Ectodermal cell (in vitro differentiated cells): ENCODE measurements around the gene GNG2.
"Not testable (repeated sequence)": the region's sequence is repeated elsewhere in the genome, so short reads cannot be mapped to it uniquely, and the experiment has no call there.

ENCODE experiments used
- H3K27ac ChIP-seq: 2 replicates; pipeline ENCODE4 v1.7.0; 2013; ENCODE audit warnings: mild to moderate bottlenecking, low read depth, low read length; ENCODE audit not compliant: insufficient read depth, poor library complexity, severe bottlenecking
- H3K27me3 ChIP-seq: 2 replicates; pipeline ENCODE4 v1.7.0; 2013; ENCODE audit warnings: mild to moderate bottlenecking, low read length; ENCODE audit not compliant: insufficient read depth, control insufficient read depth, poor library complexity, severe bottlenecking
- H3K36me3 ChIP-seq: one replicate; pipeline ENCODE4 v1.7.0; 2013; ENCODE audit warnings: low read length; ENCODE audit not compliant: control insufficient read depth, insufficient read depth
- H3K4me1 ChIP-seq: one replicate; pipeline ENCODE4 v1.7.0; 2013; ENCODE audit warnings: low read length; ENCODE audit not compliant: control insufficient read depth, insufficient read depth
- H3K4me3 ChIP-seq: 2 replicates; pipeline ENCODE4 v1.7.0; 2013; ENCODE audit warnings: low read depth, low read length, control low read depth; ENCODE audit not compliant: insufficient read depth
- H3K9me3 ChIP-seq: 2 replicates; pipeline ENCODE4 v1.7.0; 2013; ENCODE audit warnings: mild to moderate bottlenecking, low read length, moderate library complexity; ENCODE audit not compliant: control insufficient read depth
- WGBS, 2 experiments: methylation state at CpG; one replicate each; pipeline ENCODE4 v1.1.7; 2013; ENCODE audit warnings: missing lambda C conversion rate in 2 of 2; 5-methylcytosine and 5-hydroxymethylcytosine counted together

GNG2 gene

DNA sequence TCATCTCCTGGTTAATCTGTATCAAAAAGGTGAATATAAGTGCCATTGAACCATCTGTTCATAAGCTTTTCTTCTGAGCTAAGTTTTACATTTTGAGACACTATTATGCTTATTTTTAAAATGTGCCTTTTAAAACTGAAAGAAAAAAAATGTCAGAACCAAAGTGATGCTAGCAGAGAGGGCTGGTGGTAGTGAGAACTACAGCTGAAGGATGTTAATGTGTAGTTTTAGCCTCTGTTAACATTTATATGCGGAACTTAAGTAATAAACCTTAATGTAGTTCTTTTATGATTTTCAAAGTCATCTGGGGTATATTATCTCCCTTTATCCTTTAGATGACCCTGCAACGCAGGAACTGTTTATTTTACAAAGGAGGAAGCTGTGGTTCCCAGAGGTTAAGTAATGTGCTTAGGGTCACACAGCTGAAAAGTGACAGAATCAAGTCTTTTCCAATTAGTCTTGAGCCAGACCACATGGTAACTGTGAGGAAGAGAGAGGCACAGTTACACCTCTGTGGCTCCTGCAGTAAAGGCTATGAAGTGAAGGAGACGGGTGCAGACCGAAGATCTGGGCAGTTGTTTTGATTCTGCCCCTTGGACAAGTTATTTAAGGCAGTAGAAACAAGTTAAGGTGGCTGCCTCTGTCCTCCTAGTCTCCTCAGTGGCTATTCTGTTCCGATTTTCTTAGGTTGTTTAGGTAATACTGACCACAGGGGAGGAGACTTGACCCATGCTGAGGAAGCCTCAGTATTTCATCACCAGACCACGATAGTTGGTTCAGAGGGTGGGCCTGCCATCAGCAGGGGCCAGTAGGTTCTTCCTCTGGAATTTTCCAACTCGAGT, 23.9 kb downstream of the GNG2 start:
- 84 to 87% methylated on average over 7 of the region's 7 CpGs for WGBS, 2 experiments
- Histone ChIP-seq H3K4me1 (peaks cover 4% of the 10 kb centered on the region), H3K9me3 (no peaks in the 10 kb centered on the region), H3K27me3 (no peaks in the 10 kb centered on the region), H3K27ac (no peak overlapping the region), H3K4me3 (no peak overlapping the region), H3K36me3 (no peaks in the 10 kb centered on the region)

DNA sequence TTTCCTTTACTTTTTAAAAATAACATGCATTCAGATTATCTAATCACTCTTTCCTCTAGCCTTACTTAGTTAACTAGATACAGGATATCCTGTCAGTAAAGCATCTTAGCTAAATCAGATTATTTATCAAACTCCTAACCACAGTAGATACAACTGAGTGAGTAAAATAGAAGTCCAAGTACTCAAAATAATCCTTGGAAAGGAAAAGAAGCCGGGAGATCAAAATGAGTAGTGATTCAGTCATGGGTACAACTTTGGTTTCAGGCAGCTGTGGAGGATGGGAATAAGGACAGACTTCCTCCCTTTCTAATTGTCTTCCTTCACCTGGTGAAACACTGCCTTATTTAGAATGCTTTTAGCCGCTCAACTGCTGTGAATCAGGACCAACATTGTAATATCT, 29.4 kb downstream of the GNG2 start:
- Histone ChIP-seq H3K27ac (no peak overlapping the region), H3K36me3 (no peaks in the 10 kb centered on the region), H3K9me3 (no peaks in the 10 kb centered on the region), H3K4me3 (no peak overlapping the region), H3K27me3 (no peaks in the 10 kb centered on the region), H3K4me1 (no peaks in the 10 kb centered on the region)
- 93 to 98% methylated on average over 2 of the region's 2 CpGs for WGBS, 2 experiments

DNA sequence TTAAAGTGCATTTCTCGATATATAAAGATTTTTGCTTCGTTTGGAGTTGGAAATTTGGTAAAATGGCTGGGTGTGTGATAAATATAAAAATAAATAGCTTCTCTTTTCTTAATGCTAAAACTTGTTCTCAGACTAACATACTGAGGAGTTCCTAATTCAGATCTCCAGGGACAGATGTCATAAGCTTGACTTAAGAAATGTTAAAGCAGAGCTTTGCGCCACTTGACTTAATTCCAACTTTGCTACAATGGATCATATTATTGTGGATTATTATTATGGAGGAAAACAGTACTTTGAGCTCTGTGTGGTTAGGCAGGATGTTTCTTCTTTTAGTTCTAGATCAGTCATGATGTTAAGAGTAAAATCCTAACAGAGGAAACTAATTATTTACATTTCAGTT, 33.8 kb downstream of the GNG2 start:
- Histone ChIP-seq H3K4me1 (no peaks in the 10 kb centered on the region), H3K36me3 (no peaks in the 10 kb centered on the region), H3K27me3 (no peaks in the 10 kb centered on the region), H3K27ac (no peak overlapping the region), H3K9me3 (no peaks in the 10 kb centered on the region), H3K4me3 (no peak overlapping the region)
- WGBS, 2 experiments = 94 to 100% methylated on average over 1 of the region's 3 CpGs

- Histone ChIP-seq H3K4me3 (no peak overlapping the region), H3K36me3 (no peaks in the 10 kb centered on the region), H3K9me3 (no peaks in the 10 kb centered on the region), H3K4me1 (no peaks in the 10 kb centered on the region), H3K27ac (no peak overlapping the region), H3K27me3 (no peaks in the 10 kb centered on the region)
Measured at GRCh38 chr14:51895375-51895774, 35.0 kb downstream of the GNG2 start.

GRCh38 chr14:51897791-51898355, 37.5 kb downstream of the GNG2 start:
- Histone ChIP-seq H3K27me3 (no peaks in the 10 kb centered on the region), H3K9me3 (no peaks in the 10 kb centered on the region), H3K27ac (no peak overlapping the region), H3K4me3 (no peak overlapping the region), H3K36me3 (no peaks in the 10 kb centered on the region), H3K4me1 (no peaks in the 10 kb centered on the region)
- WGBS, 2 experiments = 80 to 100% methylated on average over 1 of the region's 1 CpG

DNA sequence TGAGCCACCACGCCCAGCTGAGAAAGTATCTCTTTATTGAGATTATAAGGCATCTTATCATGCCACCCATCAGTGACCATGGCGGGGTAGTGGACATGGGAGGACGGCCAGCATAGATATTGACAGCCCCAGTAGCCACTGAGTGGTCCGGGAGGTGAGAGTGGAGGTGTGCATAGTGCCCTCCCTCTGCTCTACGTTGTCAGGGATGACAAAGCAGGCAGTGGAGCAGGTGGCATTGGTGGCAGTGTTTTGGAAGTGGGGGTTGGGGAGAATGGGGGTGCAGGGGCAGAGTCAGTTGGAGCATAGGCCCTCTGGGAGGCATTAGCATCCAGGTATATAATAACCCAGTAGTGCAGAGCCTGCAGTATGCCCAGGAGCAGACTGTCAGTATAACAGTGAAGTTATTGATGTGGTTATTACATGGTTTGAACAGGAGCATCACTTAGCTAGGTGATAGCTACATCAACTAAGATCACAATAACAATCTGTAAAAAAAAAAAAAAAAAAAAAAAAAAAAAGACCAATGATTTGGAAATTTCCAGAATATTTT, 41.1 kb downstream of the GNG2 start:
- 94 to 97% methylated on average over 5 of the region's 5 CpGs for WGBS, 2 experiments
- H3K9me3 ChIP-seq = no peaks in the 10 kb centered on the region
- no peaks in the 10 kb centered on the region for H3K4me1 ChIP-seq
- H3K27ac ChIP-seq = no peak overlapping the region
- H3K36me3 ChIP-seq = no peaks in the 10 kb centered on the region
- H3K27me3 ChIP-seq = no peaks in the 10 kb centered on the region
- no peak overlapping the region for H3K4me3 ChIP-seq

GRCh38 chr14:51905656-51906121, 45.3 kb downstream of the GNG2 start:
- not testable (repeated sequence) for H3K27ac ChIP-seq, H3K9me3 ChIP-seq, H3K4me1 ChIP-seq, H3K36me3 ChIP-seq, H3K27me3 ChIP-seq, H3K4me3 ChIP-seq
- WGBS, 2 experiments = 88 to 94% methylated on average over 6 of the region's 6 CpGs

DNA sequence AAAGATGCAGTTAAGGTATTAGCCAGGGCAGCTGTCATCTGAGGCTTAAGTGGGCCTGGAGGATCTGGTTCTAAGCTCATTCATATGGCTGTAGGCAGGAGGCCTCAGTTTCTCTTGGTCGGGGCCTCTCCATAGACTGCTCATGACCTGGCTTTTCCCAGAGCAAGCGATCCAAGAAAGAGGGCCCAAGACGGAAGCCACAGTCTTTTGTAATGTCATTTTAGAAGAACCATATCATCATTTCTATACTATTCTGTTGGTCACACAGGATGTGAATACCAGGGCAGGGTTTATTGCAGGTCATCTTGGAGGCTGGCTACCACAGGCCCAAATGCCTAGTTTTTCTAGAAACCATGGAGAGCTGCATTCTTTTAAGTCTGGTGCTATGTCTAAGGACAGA, 47.7 kb downstream of the GNG2 start:
- H3K4me3 ChIP-seq = no peak overlapping the region
- no peaks in the 10 kb centered on the region for H3K9me3 ChIP-seq
- no peaks in the 10 kb centered on the region for H3K4me1 ChIP-seq
- H3K36me3 ChIP-seq = no peaks in the 10 kb centered on the region
- 78 to 95% methylated on average over 3 of the region's 3 CpGs for WGBS, 2 experiments
- no peaks in the 10 kb centered on the region for H3K27me3 ChIP-seq
- no peak overlapping the region for H3K27ac ChIP-seq

GRCh38 chr14:51912112-51912786, 51.8 kb downstream of the GNG2 start:
- 86 to 100% methylated on average over 2 of the region's 2 CpGs for WGBS, 2 experiments
- no peak overlapping the region for H3K27ac ChIP-seq
- H3K4me3 ChIP-seq = no peak overlapping the region
- H3K27me3 ChIP-seq = no peaks in the 10 kb centered on the region
- no peaks in the 10 kb centered on the region for H3K4me1 ChIP-seq
- no peaks in the 10 kb centered on the region for H3K36me3 ChIP-seq
- H3K9me3 ChIP-seq = no peaks in the 10 kb centered on the region

GRCh38 chr14:51914310-51914709, 53.9 kb downstream of the GNG2 start:
- Histone ChIP-seq H3K27ac (no peak overlapping the region), H3K4me3 (no peak overlapping the region), H3K4me1 (no peaks in the 10 kb centered on the region), H3K27me3 (no peaks in the 10 kb centered on the region), H3K36me3 (no peaks in the 10 kb centered on the region), H3K9me3 (no peaks in the 10 kb centered on the region)
- 76 to 86% methylated on average over 6 of the region's 6 CpGs for WGBS, 2 experiments
